ENCODE results near the gene LIPC.

- TF ChIP-seq CEBPB (IDR thresholded peaks at IDR 0.05) (no peak), EGR1 (IDR thresholded peaks at IDR 0.05) (no peak), TAF1 (IDR thresholded peaks at IDR 0.05; ENCODE audit: low read depth) (no peak), YY1 (IDR thresholded peaks at IDR 0.05; ENCODE audit: low read depth) (no peak), USF1 (IDR thresholded peaks at IDR 0.05) (no peak)
These were observed 24.5 kb upstream of the LIPC start for GRCh38 chr15:58407236-58407775.
